ENCODE measurements around the gene APBA1.
"Not testable (repeated sequence)": the region's sequence is repeated elsewhere in the genome, so short reads cannot be mapped to it uniquely, and the experiment has no call there.

Gene APBA1

GRCh38 chr9:69600314-69601047 is 71.7 kb downstream of the APBA1 start:
- Histone ChIP-seq H3K27ac (ENCODE audit: low read length) (no peak overlapping the region), H3K4me2 (ENCODE audit: insufficient read depth, low read length) (no peak overlapping the region), H3K4me3 (ENCODE audit: low read depth in 1 of 2, low read length in 2 of 2) (no peak overlapping the region), H4K20me1 (ENCODE audit: insufficient read depth, low read length) (no peaks in the 10 kb centered on the region), H3K9me3 (ENCODE audit: insufficient read depth, low read length, severe bottlenecking) (peaks cover 6% of the 10 kb centered on the region), H3K36me3 (ENCODE audit: insufficient read depth, low read length) (no peaks in the 10 kb centered on the region), H3K27me3 (ENCODE audit: insufficient read depth, low read length, poor library complexity) (no peaks in the 10 kb centered on the region), H2AFZ (ENCODE audit: low read depth, low read length) (no peak overlapping the region), H3K9ac (ENCODE audit: low read depth, low read length) (no peak overlapping the region), H3K4me1 (ENCODE audit: insufficient read depth, low read length) (peaks cover 9% of the 10 kb centered on the region; the same call in 1 of the 2 replicates), H3K79me2 (ENCODE audit: insufficient read depth, low read length) (no peaks in the 10 kb centered on the region)
- ATAC-seq (ENCODE audit: insufficient read depth, low read depth), result no peak
- no peak for DNase-seq
- TF ChIP-seq, protein P1, sequence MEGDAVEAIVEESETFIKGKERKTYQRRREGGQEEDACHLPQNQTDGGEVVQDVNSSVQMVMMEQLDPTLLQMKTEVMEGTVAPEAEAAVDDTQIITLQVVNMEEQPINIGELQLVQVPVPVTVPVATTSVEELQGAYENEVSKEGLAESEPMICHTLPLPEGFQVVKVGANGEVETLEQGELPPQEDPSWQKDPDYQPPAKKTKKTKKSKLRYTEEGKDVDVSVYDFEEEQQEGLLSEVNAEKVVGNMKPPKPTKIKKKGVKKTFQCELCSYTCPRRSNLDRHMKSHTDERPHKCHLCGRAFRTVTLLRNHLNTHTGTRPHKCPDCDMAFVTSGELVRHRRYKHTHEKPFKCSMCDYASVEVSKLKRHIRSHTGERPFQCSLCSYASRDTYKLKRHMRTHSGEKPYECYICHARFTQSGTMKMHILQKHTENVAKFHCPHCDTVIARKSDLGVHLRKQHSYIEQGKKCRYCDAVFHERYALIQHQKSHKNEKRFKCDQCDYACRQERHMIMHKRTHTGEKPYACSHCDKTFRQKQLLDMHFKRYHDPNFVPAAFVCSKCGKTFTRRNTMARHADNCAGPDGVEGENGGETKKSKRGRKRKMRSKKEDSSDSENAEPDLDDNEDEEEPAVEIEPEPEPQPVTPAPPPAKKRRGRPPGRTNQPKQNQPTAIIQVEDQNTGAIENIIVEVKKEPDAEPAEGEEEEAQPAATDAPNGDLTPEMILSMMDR (IDR thresholded peaks at IDR 0.05; ENCODE audit: borderline replicate concordance, extremely low read depth, low read length, poor library complexity, severe bottlenecking), result no peak
- no peak for TF ChIP-seq EZH2 (IDR thresholded peaks at IDR 0.05; ENCODE audit: borderline replicate concordance, low read depth, low read length, severe bottlenecking)

GRCh38 chr9:69599232-69599971 is 72.8 kb downstream of the APBA1 start:
- H3K27me3 ChIP-seq (ENCODE audit: insufficient read depth, low read length, poor library complexity), result no peaks in the 10 kb centered on the region
- ATAC-seq (ENCODE audit: insufficient read depth, low read depth) (no peak), DNase-seq (no peak)
- H3K4me2 ChIP-seq (ENCODE audit: insufficient read depth, low read length), result no peak overlapping the region
- no peak overlapping the region for H3K27ac ChIP-seq (ENCODE audit: low read length)
- TF ChIP-seq EZH2 (IDR thresholded peaks at IDR 0.05; ENCODE audit: borderline replicate concordance, low read depth, low read length, severe bottlenecking), result no peak
- TF ChIP-seq, protein P1 (IDR thresholded peaks at IDR 0.05; ENCODE audit: borderline replicate concordance, extremely low read depth, low read length, poor library complexity, severe bottlenecking), result no peak
- no peaks in the 10 kb centered on the region for H3K36me3 ChIP-seq (ENCODE audit: insufficient read depth, low read length)
- H3K79me2 ChIP-seq (ENCODE audit: insufficient read depth, low read length), result no peaks in the 10 kb centered on the region
- no peak overlapping the region for H3K9ac ChIP-seq (ENCODE audit: low read depth, low read length)
- peaks cover 9% of the 10 kb centered on the region; the same call in 1 of the 2 replicates for H3K4me1 ChIP-seq (ENCODE audit: insufficient read depth, low read length)
- no peaks in the 10 kb centered on the region for H4K20me1 ChIP-seq (ENCODE audit: insufficient read depth, low read length)
- peaks cover 8% of the 10 kb centered on the region for H3K9me3 ChIP-seq (ENCODE audit: insufficient read depth, low read length, severe bottlenecking)
- no peak overlapping the region for H2AFZ ChIP-seq (ENCODE audit: low read depth, low read length)
- H3K4me3 ChIP-seq (ENCODE audit: low read depth in 1 of 2, low read length in 2 of 2), result no peak overlapping the region

DNA sequence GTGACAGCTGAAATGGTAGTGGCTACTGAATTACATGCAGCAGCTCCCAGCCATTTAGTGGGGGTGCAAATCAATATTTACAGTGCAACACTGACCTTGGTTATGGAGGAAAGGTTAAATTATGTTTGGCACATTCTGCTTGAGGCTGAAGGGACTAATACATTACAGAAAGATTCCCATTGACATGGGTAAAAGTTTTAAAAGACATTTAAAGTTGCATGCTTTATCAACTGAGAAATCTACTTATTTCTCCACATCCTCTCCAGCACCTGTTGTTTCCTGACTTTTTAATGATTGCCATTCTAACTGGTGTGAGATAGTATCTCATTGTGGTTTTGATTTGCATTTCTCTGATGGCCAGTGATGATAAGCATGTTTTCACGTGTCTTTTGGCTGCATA is 75.3 kb downstream of the APBA1 start:
- H3K4me3 ChIP-seq (ENCODE audit: low read depth in 1 of 2, low read length in 2 of 2); H3K4me2 ChIP-seq (ENCODE audit: insufficient read depth, low read length); DNase-seq; H2AFZ ChIP-seq (ENCODE audit: low read depth, low read length); H3K4me1 ChIP-seq (ENCODE audit: insufficient read depth, low read length); H3K36me3 ChIP-seq (ENCODE audit: insufficient read depth, low read length); H4K20me1 ChIP-seq (ENCODE audit: insufficient read depth, low read length); H3K9ac ChIP-seq (ENCODE audit: low read depth, low read length); H3K27me3 ChIP-seq (ENCODE audit: insufficient read depth, low read length, poor library complexity); H3K79me2 ChIP-seq (ENCODE audit: insufficient read depth, low read length); H3K9me3 ChIP-seq (ENCODE audit: insufficient read depth, low read length, severe bottlenecking): not testable (repeated sequence)
- 0 out of 2 replicates have a peak overlapping the region, but pooled peaks have one; percentile 39 for H3K27ac ChIP-seq (ENCODE audit: low read length)
- ATAC-seq (ENCODE audit: insufficient read depth, low read depth), result 0 out of 3 replicates have a peak, but pooled peaks have one; percentile 12

DNA sequence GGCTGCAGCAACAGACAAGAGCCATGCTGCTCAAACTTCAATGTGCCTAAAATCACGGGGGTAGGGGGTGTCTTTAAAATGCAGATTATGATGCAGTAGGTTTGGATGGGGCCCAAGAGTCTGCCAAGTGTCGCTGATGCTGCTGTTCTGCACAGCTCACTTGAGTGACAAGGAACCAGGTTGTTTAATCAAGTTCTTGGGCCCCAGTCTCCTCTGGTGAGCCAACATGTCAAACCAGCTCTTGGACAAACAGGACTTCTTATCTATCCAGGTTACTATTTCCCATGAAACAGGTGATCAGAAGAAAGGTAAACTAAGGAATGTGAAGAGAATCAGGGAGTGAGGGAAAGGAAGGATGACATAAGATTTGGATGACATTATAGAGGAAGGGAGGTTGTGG is 78.0 kb downstream of the APBA1 start:
- Histone ChIP-seq H3K4me1 (ENCODE audit: insufficient read depth, low read length) (peaks cover 6% of the 10 kb centered on the region; the same call in 1 of the 2 replicates), H4K20me1 (ENCODE audit: insufficient read depth, low read length) (no peaks in the 10 kb centered on the region), H3K27ac (ENCODE audit: low read length) (no peak overlapping the region), H3K9me3 (ENCODE audit: insufficient read depth, low read length, severe bottlenecking) (peaks cover 6% of the 10 kb centered on the region), H2AFZ (ENCODE audit: low read depth, low read length) (no peak overlapping the region), H3K36me3 (ENCODE audit: insufficient read depth, low read length) (no peaks in the 10 kb centered on the region), H3K27me3 (ENCODE audit: insufficient read depth, low read length, poor library complexity) (no peaks in the 10 kb centered on the region), H3K4me3 (ENCODE audit: low read depth in 1 of 2, low read length in 2 of 2) (no peak overlapping the region), H3K9ac (ENCODE audit: low read depth, low read length) (no peak overlapping the region), H3K79me2 (ENCODE audit: insufficient read depth, low read length) (no peaks in the 10 kb centered on the region), H3K4me2 (ENCODE audit: insufficient read depth, low read length) (no peak overlapping the region)
- ATAC-seq (ENCODE audit: insufficient read depth, low read depth) (no peak), DNase-seq (no peak)
- TF ChIP-seq, protein P1 (IDR thresholded peaks at IDR 0.05; ENCODE audit: borderline replicate concordance, extremely low read depth, low read length, poor library complexity, severe bottlenecking), result no peak
